Measurements from ENCODE around the gene PIP5K1C. TPM values are rescaled to one million over a fixed set of nuclear protein-coding genes. Genes with fewer than 3 reads are reported as not detected.

The PIP5K1C gene
- total RNA-seq, 4 donors from 2014 or later: 25.4 to 91.1 (median 36.4) TPM

GRCh38 chr19:3712663-3713611 lies 12.7 kb upstream of the PIP5K1C start:
- Histone ChIP-seq H3K27ac (peak overlapping the region; percentile 79 to 83 (median 82)), H3K27me3 (no peaks in the 10 kb centered on the region), H3K9me3 (no peaks in the 10 kb centered on the region), H3K4me3 (peak overlapping the region in 1 of 4 donors; percentile 27), H3K36me3 (no peaks in the 10 kb centered on the region), H3K4me1 (peaks cover 0 to 45% (median 26%) of the 10 kb centered on the region in 4 donors)
- intact Hi-C loops (cut with DNase I; ENCODE audit: low total_unique reads): no loop called here
- 31 to 39% methylated on average over 13 to 23 of the region's 23 CpGs for WGBS, 2 donors (ENCODE audit: low coverage in 1 of 2)
- TF ChIP-seq POLR2AphosphoS5 (IDR thresholded peaks at IDR 0.05) (no peak), CTCF (IDR thresholded peaks at IDR 0.05) (no peak), POLR2A (IDR thresholded peaks at IDR 0.05) (peak; percentile 35), EP300 (IDR thresholded peaks at IDR 0.05; ENCODE audit: low read depth) (no peak)
- DNase-seq: peak; percentile 78
- in situ Hi-C loops (cut with MboI; ENCODE audit: low pct_ligation_motif_present in 1 of 4, low pct_unique_long_range_greater_than_20kb in 1 of 4, low sequenced_read_pairs in 3 of 4): no loop called here

- Histone ChIP-seq H3K4me1 (peaks cover 0 to 52% (median 32%) of the 10 kb centered on the region in 4 donors), H3K9me3 (no peaks in the 10 kb centered on the region), H3K27me3 (no peaks in the 10 kb centered on the region), H3K27ac (peak overlapping the region; percentile 91 to 95 (median 92)), H3K4me3 (peak overlapping the region in 2 of 4 donors; percentile 49 to 53), H3K36me3 (no peaks in the 10 kb centered on the region)
- WGBS, 2 donors (ENCODE audit: low coverage in 1 of 2): 25% methylated on average over 20 of the region's 20 CpGs; no CpG with 5 or more reads in 1 of the 2 donors
- peak; percentile 59 to 86 (median 84) for TF ChIP-seq POLR2AphosphoS5 (IDR thresholded peaks at IDR 0.05)
- peak; percentile 79 for TF ChIP-seq EP300 (IDR thresholded peaks at IDR 0.05; ENCODE audit: low read depth)
- TF ChIP-seq CTCF (IDR thresholded peaks at IDR 0.05): no peak
- in situ Hi-C loops (cut with MboI; ENCODE audit: low pct_ligation_motif_present in 1 of 4, low pct_unique_long_range_greater_than_20kb in 1 of 4, low sequenced_read_pairs in 3 of 4) (no loop called here), intact Hi-C loops (cut with DNase I; ENCODE audit: low total_unique reads) (no loop called here)
- peak; percentile 97 for DNase-seq
Observed at GRCh38 chr19:3710265-3710812, 10.1 kb upstream of the PIP5K1C start.

- Histone ChIP-seq H3K9me3 (no peaks in the 10 kb centered on the region), H3K4me1 (peaks cover 0 to 42% (median 29%) of the 10 kb centered on the region in 4 donors), H3K27ac (peak within 1 kb of the TSS; percentile 91 to 95 (median 92)), H3K27me3 (no peaks in the 10 kb centered on the region), H3K4me3 (peak within 1 kb of the TSS; percentile 24 to 53 (median 50)), H3K36me3 (no peaks in the 10 kb centered on the region)
- peak; percentile 87 for DNase-seq
- no peak for TF ChIP-seq EP300 (IDR thresholded peaks at IDR 0.05; ENCODE audit: low read depth)
- peak in 2 of 5 experiments; percentile 2 to 31 for TF ChIP-seq CTCF (IDR thresholded peaks at IDR 0.05)
- peak; percentile 75 to 97 (median 95) for TF ChIP-seq POLR2AphosphoS5 (IDR thresholded peaks at IDR 0.05)
- TF ChIP-seq POLR2A (IDR thresholded peaks at IDR 0.05): peak; percentile 94
- in situ Hi-C loops (cut with MboI; ENCODE audit: low pct_ligation_motif_present in 1 of 4, low pct_unique_long_range_greater_than_20kb in 1 of 4, low sequenced_read_pairs in 3 of 4) (no loop called here), intact Hi-C loops (cut with DNase I; ENCODE audit: low total_unique reads) (loop anchor here (10.0 kb wide), 1 partner anchor 164 kb away; no protein-coding TSS in a partner anchor)
- WGBS, 2 donors (ENCODE audit: low coverage in 1 of 2): 26% methylated on average over 18 of the region's 24 CpGs; no CpG with 5 or more reads in 1 of the 2 donors
Observed at GRCh38 chr19:3708207-3708931, 8.1 kb upstream of the PIP5K1C start, which contains the start of gene TJP3. TSS of gene TJP3 (plus strand) at chr19:3708384. CDS start at chr19:3728433, 20,049 bp downstream.
